Astrocyte of the cerebellum (primary cell): ENCODE data around the gene LHX5.
"Not testable (repeated sequence)": the region's sequence is repeated elsewhere in the genome, so short reads cannot be mapped to it uniquely, and the experiment has no call there.

Experiments
- DNase-seq: peaks from one replicate; pipeline ENCODE4 v3.0.0-alpha.2; 2011; ENCODE audit warnings: low read depth
- H3K4me3 ChIP-seq: 2 replicates; pipeline ENCODE4 v1.5.1; 2011; ENCODE audit warnings: mild to moderate bottlenecking, low read depth, low read length, moderate library complexity
- in situ Hi-C: cut with HindIII; loops from 2 replicates; pipeline ENCODE4 v1.10.0; 2017; ENCODE audit warnings: low sequenced_read_pairs
- TF ChIP-seq, protein P1 (sequence below): IDR thresholded peaks from 2 replicates; pipeline ENCODE4 v1.5.1; 2012; ENCODE audit warnings: low read length, low read depth, moderate library complexity, mild to moderate bottlenecking; ENCODE audit errors: missing control alignments

LHX5 gene

DNA sequence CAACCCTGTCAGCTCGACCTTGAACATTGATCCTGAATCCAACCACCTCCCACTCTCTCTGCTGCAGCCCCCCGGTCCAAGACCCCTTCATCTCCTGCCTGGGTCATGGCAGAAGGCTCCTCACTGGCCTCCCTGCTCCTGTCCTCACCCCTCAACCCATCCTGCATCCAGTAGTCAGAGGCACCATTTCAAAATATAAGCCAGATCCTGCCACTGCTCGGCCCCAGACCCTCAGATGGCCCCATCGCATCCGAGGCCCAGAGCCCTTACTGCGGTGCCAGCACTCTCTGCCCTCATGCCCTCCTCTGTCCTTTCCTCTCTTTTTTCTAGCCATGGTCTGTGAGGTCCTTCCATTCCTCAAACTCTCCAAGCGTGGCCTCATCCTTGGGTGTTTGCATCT is 34.3 kb upstream of the LHX5 start:
- H3K4me3 ChIP-seq = no peak overlapping the region
- in situ Hi-C loops = no loop called here
- TF ChIP-seq, protein P1, sequence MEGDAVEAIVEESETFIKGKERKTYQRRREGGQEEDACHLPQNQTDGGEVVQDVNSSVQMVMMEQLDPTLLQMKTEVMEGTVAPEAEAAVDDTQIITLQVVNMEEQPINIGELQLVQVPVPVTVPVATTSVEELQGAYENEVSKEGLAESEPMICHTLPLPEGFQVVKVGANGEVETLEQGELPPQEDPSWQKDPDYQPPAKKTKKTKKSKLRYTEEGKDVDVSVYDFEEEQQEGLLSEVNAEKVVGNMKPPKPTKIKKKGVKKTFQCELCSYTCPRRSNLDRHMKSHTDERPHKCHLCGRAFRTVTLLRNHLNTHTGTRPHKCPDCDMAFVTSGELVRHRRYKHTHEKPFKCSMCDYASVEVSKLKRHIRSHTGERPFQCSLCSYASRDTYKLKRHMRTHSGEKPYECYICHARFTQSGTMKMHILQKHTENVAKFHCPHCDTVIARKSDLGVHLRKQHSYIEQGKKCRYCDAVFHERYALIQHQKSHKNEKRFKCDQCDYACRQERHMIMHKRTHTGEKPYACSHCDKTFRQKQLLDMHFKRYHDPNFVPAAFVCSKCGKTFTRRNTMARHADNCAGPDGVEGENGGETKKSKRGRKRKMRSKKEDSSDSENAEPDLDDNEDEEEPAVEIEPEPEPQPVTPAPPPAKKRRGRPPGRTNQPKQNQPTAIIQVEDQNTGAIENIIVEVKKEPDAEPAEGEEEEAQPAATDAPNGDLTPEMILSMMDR = no peak
- DNase-seq = no peak

GRCh38 chr12:113504917-113505316 is 33.2 kb upstream of the LHX5 start:
- in situ Hi-C loops = no loop called here
- TF ChIP-seq, protein P1 = no peak

GRCh38 chr12:113500782-113501311 is 29.2 kb upstream of the LHX5 start:
- TF ChIP-seq, protein P1 = no peak
- DNase-seq = no peak
- H3K4me3 ChIP-seq = no peak overlapping the region
- in situ Hi-C loops = no loop called here

More at GRCh38 chr12:113504917-113505316, 33.2 kb upstream of the LHX5 start:
- H3K4me3 ChIP-seq = no peak overlapping the region
- no peak for DNase-seq

DNA sequence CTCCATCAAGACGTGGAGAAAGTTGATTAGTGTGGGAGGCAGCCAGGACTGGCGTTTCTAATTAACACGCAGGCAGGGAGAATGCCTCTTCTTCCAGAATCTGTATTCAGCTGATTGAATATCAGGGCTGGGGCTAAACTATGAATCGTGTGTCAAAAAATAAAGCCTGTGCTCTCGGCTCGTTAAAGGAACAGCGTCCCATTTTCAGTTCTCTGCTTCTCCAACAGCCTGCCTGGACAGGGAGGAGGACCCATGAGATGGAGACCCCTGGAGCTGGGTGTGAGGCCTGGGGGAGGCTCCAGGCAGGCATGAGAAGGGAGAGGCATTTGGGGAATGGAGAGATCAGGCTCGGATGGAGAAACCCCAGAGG is 28.6 kb upstream of the LHX5 start:
- no peak for DNase-seq
- in situ Hi-C loops = no loop called here
- no peak overlapping the region for H3K4me3 ChIP-seq
- TF ChIP-seq, protein P1 = no peak

DNA sequence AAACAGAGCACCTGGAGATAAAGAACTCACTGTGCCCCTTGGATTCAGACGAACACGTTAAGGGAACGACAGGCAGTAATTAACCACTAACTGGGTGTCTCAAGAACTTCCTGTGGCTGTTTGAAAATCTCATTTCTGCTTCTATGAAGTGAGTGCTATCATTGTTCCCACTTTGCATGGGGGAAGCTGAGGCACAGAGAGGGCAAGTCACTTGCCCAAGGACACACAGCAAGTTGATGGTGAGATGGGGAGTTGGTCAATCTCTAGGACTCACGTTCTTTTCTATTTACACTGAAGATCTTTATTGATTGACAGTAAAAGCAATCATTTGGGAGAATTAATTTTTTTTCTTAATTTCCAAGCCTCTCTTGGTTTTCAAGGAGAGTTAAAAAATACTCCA is 26.8 kb upstream of the LHX5 start:
- no peak for DNase-seq
- no peak overlapping the region for H3K4me3 ChIP-seq
- in situ Hi-C loops = no loop called here
- TF ChIP-seq, protein P1 = no peak

DNA sequence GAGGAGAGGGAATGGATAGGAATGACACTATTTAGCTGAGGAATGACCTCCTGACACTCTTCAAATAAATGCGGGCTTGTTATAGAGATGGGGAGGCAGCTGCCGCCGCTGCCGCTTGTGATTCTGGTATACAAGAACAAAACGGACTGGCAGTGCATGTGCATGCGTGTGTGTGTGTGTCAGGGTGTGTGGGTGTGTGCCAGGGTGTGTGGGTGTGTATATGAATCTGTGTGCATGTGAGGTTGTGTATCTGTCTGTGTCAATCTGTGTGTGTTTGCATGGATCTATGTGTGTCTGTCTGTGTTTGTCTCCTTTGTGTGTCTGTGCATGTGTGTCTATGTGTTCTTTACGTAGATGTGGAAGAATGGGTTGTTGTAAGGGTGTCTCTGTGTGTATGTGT is 26.0 kb upstream of the LHX5 start:
- in situ Hi-C loops = no loop called here
- no peak for DNase-seq
- no peak overlapping the region for H3K4me3 ChIP-seq
- TF ChIP-seq, protein P1 = no peak

DNA sequence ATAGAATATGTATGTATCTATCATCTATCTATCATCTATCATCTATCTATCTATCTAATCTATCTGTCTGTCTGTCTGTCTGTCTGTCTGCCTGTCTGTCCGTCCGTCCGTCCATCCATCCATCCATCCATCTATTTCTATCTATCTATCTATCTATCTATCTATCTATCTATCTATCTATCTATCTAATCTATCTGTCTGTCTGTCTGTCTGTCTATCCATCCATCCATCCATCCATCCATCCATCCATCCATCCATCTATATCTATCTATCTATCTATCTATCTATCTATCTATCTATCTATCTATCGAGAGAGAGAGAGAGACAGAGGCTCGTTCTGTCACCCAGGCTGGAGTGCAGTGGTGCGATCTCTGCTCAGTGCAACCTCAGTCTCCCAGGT is 24.3 kb upstream of the LHX5 start:
- in situ Hi-C loops, H3K4me3 ChIP-seq: not testable (repeated sequence)

More for the DNA sequence above, 24.3 kb upstream of the LHX5 start:
- DNase-seq = not testable (repeated sequence)
